HCT116 (cell line): ENCODE measurements around the gene AKR7A3. TPM values are rescaled to one million over a fixed set of nuclear protein-coding genes. Genes with fewer than 3 reads are reported as not detected.
"Not testable (repeated sequence)": the region's sequence is repeated elsewhere in the genome, so short reads cannot be mapped to it uniquely, and the experiment has no call there.

ENCODE experiments used
- ATAC-seq: fragments of 200-7000 bp; cut with Tn5 transposase; 2 replicates; pipeline ENCODE4 v1.9.1; 2020; ENCODE audit warnings: mild to moderate bottlenecking, moderate library complexity
- BruUV-seq: library from RNA; stranded (reverse); fragments of 400-500 nt; replicated peaks from 2 replicates; lab custom pipeline; 2021; lab: Mats Ljungman, UMichigan
- CTCF ChIA-PET: fragments of 300-600 bp; sonication (Branson Sonifier 250); formaldehyde crosslinking; loops from one replicate; lab custom pipeline; 2021; ENCODE audit warnings: antibody characterized with exemption; lab: Charles Lee
- POLR2A ChIA-PET: fragments of 300-600, 350-600 bp; sonication (Branson Sonifier 250); formaldehyde crosslinking; loops from one replicate; lab custom pipeline; 2021; ENCODE audit warnings: antibody characterized with exemption; lab: Charles Lee
- RAD21 ChIA-PET, 2 experiments: fragments of 300-600 bp; sonication (Branson Sonifier 250); formaldehyde crosslinking; loops; one replicate each; lab custom pipeline; 2023; ENCODE audit warnings: low total read pairs in 2 of 2; ENCODE audit not compliant: uncharacterized antibody in 2 of 2, unreplicated experiment in 2 of 2, low non-redundant PET in 1 of 2; lab: Charles Lee
- DNase-seq: peaks from one replicate; pipeline ENCODE4 v3.0.0-alpha.2; 2010; ENCODE audit warnings: low read depth, low spot score
- H2AFZ ChIP-seq: fragments of 200-600 bp; shearing (Covaris generic), sonication (generic); 2 replicates; pipeline ENCODE4 v1.6.1; 2017; ENCODE audit warnings: low read depth, mixed run types, mixed read lengths, antibody characterized with exemption, low read length; ENCODE audit not compliant: poor library complexity, severe bottlenecking
- H3K27ac ChIP-seq: 2 replicates; pipeline ENCODE4 v1.5.1; 2012; ENCODE audit warnings: low read depth, low read length
- H3K27me3 ChIP-seq: fragments of 200-600 bp; sonication (generic); 2 replicates; pipeline ENCODE4 v1.6.1; 2016; ENCODE audit warnings: mixed run types, low read length, mixed read lengths; ENCODE audit not compliant: insufficient read depth
- H3K36me3 ChIP-seq, 2 experiments: fragments of 200-500 bp in 1 of 2; fragments of 200-600 bp in 1 of 2; sonication (Bioruptor generic) in 1 of 2; sonication (generic) in 1 of 2; 2 replicates each; pipeline versions ENCODE4 v1.5.1 to v1.6.1; 2014 to 2016; ENCODE audit warnings: low read length in 2 of 2, inconsistent platforms in 1 of 2, mixed read lengths in 1 of 2, mixed run types in 1 of 2; ENCODE audit not compliant: insufficient read depth in 2 of 2, control insufficient read depth in 1 of 2
- H3K4me1 ChIP-seq, 2 experiments: fragments of 200-600 bp in 1 of 2; sonication (generic) in 1 of 2; 2 replicates each; pipeline versions ENCODE4 v1.5.1 to v1.6.1; 2012 to 2017; ENCODE audit warnings: low read length in 2 of 2, inconsistent platforms in 1 of 2, mild to moderate bottlenecking in 1 of 2, mixed read lengths in 1 of 2, mixed run types in 1 of 2, moderate library complexity in 1 of 2; ENCODE audit not compliant: insufficient read depth in 2 of 2, control insufficient read depth in 1 of 2
- H3K4me2 ChIP-seq: fragments of 200-600 bp; sonication (generic); 2 replicates; pipeline ENCODE4 v1.6.1; 2017; ENCODE audit warnings: mixed run types, low read length, mixed read lengths
- H3K4me3 ChIP-seq, 2 experiments: fragments of 200-600 bp in 1 of 2; sonication (generic) in 1 of 2; replicated peaks in 1 of 2; 2 replicates each; pipeline ENCODE4 v1.5.1; 2011 to 2016; ENCODE audit warnings: low read length in 2 of 2, control low read depth in 1 of 2, low read depth in 1 of 2, mild to moderate bottlenecking in 1 of 2, mixed read lengths in 1 of 2, mixed run types in 1 of 2
- H3K79me2 ChIP-seq: fragments of 200-600 bp; sonication (generic); 2 replicates; pipeline ENCODE4 v1.6.1; 2017; ENCODE audit warnings: mild to moderate bottlenecking, mixed run types, low read length, moderate library complexity, mixed read lengths; ENCODE audit not compliant: insufficient read depth
- H3K9ac ChIP-seq: fragments of 200-600 bp; sonication (generic); 2 replicates; pipeline ENCODE4 v1.6.1; 2016; ENCODE audit warnings: low read length, mixed read lengths
- H3K9me2 ChIP-seq: fragments of 200-600 bp; sonication (generic), shearing (Covaris generic); 2 replicates; pipeline ENCODE4 v1.6.1; 2017; ENCODE audit warnings: mixed run types, mild to moderate bottlenecking, moderate library complexity; ENCODE audit not compliant: insufficient read depth
- H3K9me3 ChIP-seq, 2 experiments: fragments of 200-500 bp in 1 of 2; fragments of 200-600 bp in 1 of 2; sonication (Bioruptor generic) in 1 of 2; sonication (generic) in 1 of 2; 2 replicates each; pipeline ENCODE4 v1.6.1; 2014 to 2017; ENCODE audit warnings: low read length in 2 of 2, mixed read lengths in 2 of 2, inconsistent platforms in 1 of 2, low read depth in 1 of 2, mild to moderate bottlenecking in 1 of 2, mixed run types in 1 of 2, moderate library complexity in 1 of 2; ENCODE audit not compliant: control insufficient read depth in 1 of 2, insufficient read depth in 1 of 2
- H4K20me1 ChIP-seq: fragments of 200-600 bp; sonication (generic), shearing (Covaris generic); 2 replicates; pipeline ENCODE4 v1.6.1; 2017; ENCODE audit warnings: mixed run types, mild to moderate bottlenecking, moderate library complexity; ENCODE audit not compliant: insufficient read depth
- ATF3 ChIP-seq: IDR thresholded peaks from 2 replicates; pipeline ENCODE4 v1.6.1; 2012
- CBX3 ChIP-seq: IDR thresholded peaks from 2 replicates; pipeline ENCODE4 v1.6.1; 2012; ENCODE audit warnings: low read depth
- CEBPB ChIP-seq: IDR thresholded peaks from 2 replicates; pipeline ENCODE4 v1.6.1; 2012; ENCODE audit warnings: low read depth
- EGR1 ChIP-seq: IDR thresholded peaks from 2 replicates; pipeline ENCODE4 v1.6.1; 2012; ENCODE audit warnings: low read depth
- ELF1 ChIP-seq: IDR thresholded peaks from 2 replicates; pipeline ENCODE4 v1.6.1; 2012; ENCODE audit warnings: low read depth, borderline replicate concordance
- EZH2 ChIP-seq: fragments of 200-600 bp; sonication (generic); IDR thresholded peaks from 2 replicates; pipeline ENCODE4 v1.6.1; 2017; ENCODE audit warnings: antibody characterized with exemption, mixed run types
- EZH2phosphoT487 ChIP-seq: fragments of 200-600 bp; IDR thresholded peaks from 2 replicates; pipeline ENCODE4 v1.6.1; 2018; ENCODE audit warnings: antibody characterized with exemption, borderline replicate concordance
- JUND ChIP-seq: IDR thresholded peaks from 2 replicates; pipeline ENCODE4 v1.6.1; 2012
- POLR2A ChIP-seq: IDR thresholded peaks from 2 replicates; pipeline ENCODE4 v1.7.0; 2011; ENCODE audit warnings: borderline replicate concordance; ENCODE audit not compliant: insufficient read depth, insufficient read length; ENCODE audit errors: extremely low read depth
- POLR2AphosphoS5 ChIP-seq: IDR thresholded peaks from 2 replicates; pipeline ENCODE4 v1.6.1; 2011; ENCODE audit warnings: mild to moderate bottlenecking, low read depth, low read length, moderate library complexity
- RAD21 ChIP-seq: IDR thresholded peaks from 2 replicates; pipeline ENCODE4 v1.6.1; 2012; ENCODE audit warnings: low read depth, mild to moderate bottlenecking
- SIN3A ChIP-seq: IDR thresholded peaks from 2 replicates; pipeline ENCODE4 v1.6.1; 2012; ENCODE audit warnings: low read depth
- SRF ChIP-seq: IDR thresholded peaks from 2 replicates; pipeline ENCODE4 v1.6.1; 2012; ENCODE audit warnings: low read depth
- TCF7L2 ChIP-seq: IDR thresholded peaks from 2 replicates; pipeline ENCODE4 v1.7.0; 2011; ENCODE audit warnings: borderline replicate concordance, inconsistent platforms; ENCODE audit not compliant: insufficient read depth, insufficient read length; ENCODE audit errors: extremely low read depth
- YY1 ChIP-seq: IDR thresholded peaks from 2 replicates; pipeline ENCODE4 v1.6.1; 2011; ENCODE audit warnings: low read length, low read depth, moderate library complexity, mild to moderate bottlenecking; ENCODE audit not compliant: insufficient replicate concordance; ENCODE audit errors: extremely low read depth
- ZBTB33 ChIP-seq: IDR thresholded peaks from 2 replicates; pipeline ENCODE4 v1.6.1; 2011; ENCODE audit warnings: mild to moderate bottlenecking, low read length, moderate library complexity; ENCODE audit not compliant: insufficient replicate concordance; ENCODE audit errors: extremely low read depth
- ZFX ChIP-seq: fragments of 450-650 bp; IDR thresholded peaks from 2 replicates; pipeline ENCODE4 v1.6.1; 2017
- ZNF274 ChIP-seq: fragments of 200-500 bp; sonication (Bioruptor generic); IDR thresholded peaks from 2 replicates; pipeline ENCODE4 v1.6.1; 2014; ENCODE audit warnings: mild to moderate bottlenecking, low read depth, low read length, inconsistent platforms
- intact Hi-C: fragments of 100-400 bp; cut with micrococcal nuclease; formaldehyde crosslinking; loops from 2 replicates; pipeline ENCODE4 v1.10.0; 2022
- total RNA-seq: library from RNA; stranded (reverse); gene quantifications from one replicate; pipeline ENCODE4 v1.2.1, GENCODE V29; 2021; ENCODE audit not compliant: unreplicated experiment
- TF ChIP-seq, protein P1 (sequence below), 3 experiments: fragments of 200-600 bp in 1 of 3; sonication (generic) in 1 of 3; IDR thresholded peaks in 2 of 3; conservative IDR thresholded peaks in 1 of 3; 2 replicates each; pipeline ENCODE4 v1.5.1; 2012 to 2017; ENCODE audit warnings: low read depth in 2 of 3, low read length in 2 of 3, antibody characterized with exemption in 1 of 3, borderline replicate concordance in 1 of 3, control low read depth in 1 of 3, mild to moderate bottlenecking in 1 of 3, mixed read lengths in 1 of 3, mixed run types in 1 of 3, moderate library complexity in 1 of 3; ENCODE audit not compliant: insufficient read depth in 1 of 3

AKR7A3 gene
- total RNA-seq, 1 experiment from 2014 or later: 1.7 TPM

DNA sequence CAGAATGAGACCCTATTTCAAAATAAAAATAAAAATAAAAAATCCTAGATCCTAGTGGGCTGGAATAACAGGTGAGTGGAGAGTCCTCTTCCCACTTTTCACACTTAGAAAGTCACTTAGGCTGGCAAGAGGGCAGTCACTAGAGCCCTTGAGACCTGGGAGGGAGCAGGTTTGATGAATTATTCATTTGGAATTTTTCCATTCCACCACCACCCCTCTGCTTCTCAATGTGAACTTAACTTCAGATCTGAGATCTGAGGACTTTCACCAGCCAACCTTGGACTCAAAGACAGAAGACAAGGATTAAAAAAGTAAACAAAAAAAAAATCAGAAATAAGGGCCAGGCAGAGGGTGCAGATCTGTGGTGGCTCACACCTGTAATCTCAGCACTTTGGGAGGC lies 16.5 kb downstream of the AKR7A3 start:
- no peak for TF ChIP-seq EZH2phosphoT487
- no peak for TF ChIP-seq ATF3
- no peak for TF ChIP-seq JUND
- no peak for TF ChIP-seq EZH2
- TF ChIP-seq ELF1: no peak
- TF ChIP-seq POLR2A: no peak
- TF ChIP-seq CBX3: no peak
- TF ChIP-seq POLR2AphosphoS5: no peak
- no peak for TF ChIP-seq CEBPB
- no peak for TF ChIP-seq RAD21
- TF ChIP-seq ZNF274: no peak
- no peak for TF ChIP-seq TCF7L2
- TF ChIP-seq, protein P1, sequence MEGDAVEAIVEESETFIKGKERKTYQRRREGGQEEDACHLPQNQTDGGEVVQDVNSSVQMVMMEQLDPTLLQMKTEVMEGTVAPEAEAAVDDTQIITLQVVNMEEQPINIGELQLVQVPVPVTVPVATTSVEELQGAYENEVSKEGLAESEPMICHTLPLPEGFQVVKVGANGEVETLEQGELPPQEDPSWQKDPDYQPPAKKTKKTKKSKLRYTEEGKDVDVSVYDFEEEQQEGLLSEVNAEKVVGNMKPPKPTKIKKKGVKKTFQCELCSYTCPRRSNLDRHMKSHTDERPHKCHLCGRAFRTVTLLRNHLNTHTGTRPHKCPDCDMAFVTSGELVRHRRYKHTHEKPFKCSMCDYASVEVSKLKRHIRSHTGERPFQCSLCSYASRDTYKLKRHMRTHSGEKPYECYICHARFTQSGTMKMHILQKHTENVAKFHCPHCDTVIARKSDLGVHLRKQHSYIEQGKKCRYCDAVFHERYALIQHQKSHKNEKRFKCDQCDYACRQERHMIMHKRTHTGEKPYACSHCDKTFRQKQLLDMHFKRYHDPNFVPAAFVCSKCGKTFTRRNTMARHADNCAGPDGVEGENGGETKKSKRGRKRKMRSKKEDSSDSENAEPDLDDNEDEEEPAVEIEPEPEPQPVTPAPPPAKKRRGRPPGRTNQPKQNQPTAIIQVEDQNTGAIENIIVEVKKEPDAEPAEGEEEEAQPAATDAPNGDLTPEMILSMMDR (IDR thresholded peaks at IDR 0.05 in 2 of 3, conservative IDR thresholded peaks at IDR 0.05 in 1 of 3; ENCODE audit: borderline replicate concordance in 1 of 3, insufficient read depth in 1 of 3, low read depth in 2 of 3, low read length in 2 of 3): no peak
- no peak for TF ChIP-seq ZBTB33
- TF ChIP-seq SRF: no peak
- no peak for TF ChIP-seq SIN3A
- no peak for TF ChIP-seq YY1
- TF ChIP-seq ZFX: no peak
- TF ChIP-seq EGR1: no peak
- TF ChIP-seq, all 23 proteins: peak for 0
- Histone ChIP-seq H3K27ac (no peak overlapping the region), H3K4me1 (no peaks in the 10 kb centered on the region), H3K4me3 (no peak overlapping the region), H3K9me2 (no peaks in the 10 kb centered on the region), H4K20me1 (no peaks in the 10 kb centered on the region), H3K79me2 (no peaks in the 10 kb centered on the region), H3K9ac (no peak overlapping the region), H3K36me3 (no peaks in the 10 kb centered on the region), H3K9me3 (no peaks in the 10 kb centered on the region), H3K27me3 (no peaks in the 10 kb centered on the region), H2AFZ (no peak overlapping the region), H3K4me2 (no peak overlapping the region)
- ChIA-PET POLR2A (no interaction called here), RAD21 (no interaction called here), CTCF (no interaction called here)
- DNase-seq (no peak), ATAC-seq (no peak)
- intact Hi-C loops: no loop called here
- BruUV-seq: no TSS peak

DNA sequence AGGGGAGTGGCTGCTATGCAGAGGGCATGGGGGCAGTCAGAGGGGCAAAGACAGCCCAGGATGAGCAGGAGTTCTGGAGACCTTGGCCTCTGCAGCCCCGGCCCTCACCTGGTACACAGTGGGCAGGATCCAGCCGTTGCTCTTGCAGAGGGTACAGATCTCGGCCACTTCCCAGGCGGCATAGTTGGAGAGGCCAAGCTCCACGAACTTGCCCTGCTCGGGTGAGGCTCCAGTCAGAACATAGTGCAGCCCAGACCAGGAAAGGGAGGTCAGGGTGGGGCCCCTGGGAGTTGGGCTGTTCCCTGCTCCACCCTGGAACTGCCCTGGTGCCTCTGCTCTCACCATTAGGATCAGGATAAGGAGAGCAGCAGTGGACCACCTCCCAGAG lies 18.2 kb downstream of the AKR7A3 start:
- H3K27me3 ChIP-seq, intact Hi-C loops, H3K4me1 ChIP-seq, H3K79me2 ChIP-seq, H3K9ac ChIP-seq, H3K4me2 ChIP-seq, DNase-seq, RAD21 ChIA-PET, H4K20me1 ChIP-seq, H3K9me2 ChIP-seq, H3K36me3 ChIP-seq, POLR2A ChIA-PET, BruUV-seq, H3K27ac ChIP-seq, H3K4me3 ChIP-seq, H3K9me3 ChIP-seq, ATAC-seq, H2AFZ ChIP-seq: not testable (repeated sequence)
- CTCF ChIA-PET: interaction anchor here (0.6 kb wide), 1 partner anchor 15 kb away, joined by 3 read pairs; no protein-coding TSS in a partner anchor
